Embryonic facial prominence (tissue), 1 donor: Measurements from ENCODE around the gene LHX2.

ENCODE experiments used
- DNase-seq: peaks from one replicate; pipeline ENCODE4 v3.0.0-alpha.2; 2016; ENCODE audit errors: extremely low spot score

The LHX2 gene

DNA sequence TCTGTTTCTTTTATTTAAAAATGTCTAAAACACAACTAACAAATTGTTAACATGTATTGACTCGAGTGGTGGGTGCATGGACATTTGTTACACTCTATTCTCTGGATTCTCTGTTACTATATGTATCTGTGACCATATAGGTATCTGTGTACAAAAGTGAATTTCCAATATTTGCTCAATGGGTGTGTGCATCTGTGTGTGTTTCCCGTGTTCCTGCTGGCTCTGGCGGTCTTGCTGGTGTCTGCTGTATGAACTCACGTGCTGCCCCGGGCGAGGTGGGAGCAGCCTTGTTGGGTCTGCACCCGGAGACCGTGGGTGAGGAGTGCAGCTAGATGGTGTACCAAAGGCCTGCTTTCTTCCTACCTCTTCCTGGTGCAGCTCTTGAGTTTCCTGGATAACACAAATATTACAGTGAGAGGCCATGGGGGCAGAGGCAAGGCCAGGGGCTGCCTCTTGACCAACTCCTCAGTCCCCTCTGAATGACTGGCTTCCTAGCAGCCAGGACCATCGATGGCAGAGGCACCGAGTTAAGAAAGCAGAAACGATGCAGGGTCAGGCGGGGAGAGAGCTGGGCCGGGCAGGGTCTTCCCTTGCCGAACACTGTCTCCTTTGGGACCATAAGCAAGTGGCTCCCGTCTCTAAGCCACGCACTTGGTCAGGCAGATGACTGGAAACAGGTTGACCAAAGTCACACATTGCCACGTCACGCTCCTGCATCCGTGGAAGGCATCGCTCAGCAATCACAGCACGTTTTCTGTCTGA is 49.5 kb downstream of the LHX2 start:
- DNase-seq, result no peak

DNA sequence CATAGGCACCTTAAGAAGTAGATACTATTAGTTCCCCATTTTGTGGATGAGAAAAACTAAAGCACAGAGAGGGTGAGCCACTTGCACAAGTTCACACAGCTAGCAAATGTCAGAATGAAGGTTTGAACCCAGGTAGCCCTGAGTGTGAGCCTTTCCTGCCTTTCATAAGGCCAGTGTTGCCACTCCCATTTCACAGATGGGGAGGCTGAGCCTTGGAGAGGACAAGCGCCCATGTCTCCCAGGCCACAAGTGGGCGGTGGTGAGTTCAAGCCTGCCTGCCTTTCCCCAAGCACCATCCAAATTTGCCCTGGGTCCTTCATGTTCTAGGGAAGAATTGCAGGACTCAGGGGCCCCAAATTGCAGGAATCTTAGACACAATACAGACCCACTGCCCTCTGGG is 50.6 kb downstream of the LHX2 start:
- no peak for DNase-seq

DNA sequence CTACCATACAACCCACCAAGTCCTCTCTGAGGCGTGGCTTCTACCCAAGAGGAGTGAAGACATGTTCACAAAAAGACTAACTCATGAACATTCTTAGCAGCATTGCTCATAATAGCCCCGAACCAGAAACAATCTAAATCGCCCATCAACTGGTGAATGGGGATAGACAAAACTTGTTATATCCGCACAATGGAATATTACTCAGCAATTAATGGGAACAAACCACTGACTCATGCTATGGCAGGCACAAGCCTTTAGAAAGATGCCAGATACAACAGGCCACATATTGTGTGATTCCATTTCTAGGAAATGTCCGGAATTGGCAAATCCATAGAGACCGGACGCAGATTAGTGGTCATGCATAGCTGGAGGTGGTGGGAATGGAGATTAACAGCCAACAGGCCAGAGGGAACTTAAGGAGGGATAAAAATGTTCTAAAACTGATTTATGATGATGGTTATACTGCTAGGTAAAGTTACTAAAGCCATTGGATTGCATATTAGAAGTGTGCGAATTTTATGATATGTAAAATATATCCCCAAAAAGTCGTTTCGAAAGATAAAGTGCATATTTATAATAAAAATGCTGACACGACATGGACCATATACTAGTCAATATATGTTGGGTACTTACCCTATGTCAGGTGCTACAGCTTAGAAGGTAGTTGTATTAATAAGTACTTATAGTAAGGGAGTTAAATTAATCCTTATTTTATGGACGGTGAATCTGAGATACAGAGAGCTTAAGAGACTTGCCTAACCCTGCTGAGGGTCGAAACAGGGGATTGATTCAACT is 55.4 kb downstream of the LHX2 start:
- DNase-seq, result no peak

DNA sequence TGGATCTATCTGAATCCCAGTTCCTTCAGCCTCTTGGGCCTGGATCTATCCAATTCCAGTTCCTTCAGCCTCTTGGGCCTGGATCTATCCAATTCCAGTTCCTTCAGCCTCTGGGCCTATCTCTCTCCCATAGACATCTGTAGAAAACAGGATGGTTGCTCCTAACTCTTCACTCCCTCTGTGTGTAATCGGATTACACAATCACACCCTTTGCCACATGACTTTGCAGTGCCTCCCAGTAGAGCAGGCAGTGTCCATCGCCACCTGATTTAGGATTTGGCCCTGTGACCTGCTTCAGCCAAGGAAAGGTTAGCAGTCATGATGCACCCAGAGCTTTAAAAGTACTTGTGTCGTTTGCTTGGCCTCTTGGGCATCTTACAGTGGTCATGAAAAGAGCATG is 56.7 kb downstream of the LHX2 start:
- DNase-seq, result no peak

DNA sequence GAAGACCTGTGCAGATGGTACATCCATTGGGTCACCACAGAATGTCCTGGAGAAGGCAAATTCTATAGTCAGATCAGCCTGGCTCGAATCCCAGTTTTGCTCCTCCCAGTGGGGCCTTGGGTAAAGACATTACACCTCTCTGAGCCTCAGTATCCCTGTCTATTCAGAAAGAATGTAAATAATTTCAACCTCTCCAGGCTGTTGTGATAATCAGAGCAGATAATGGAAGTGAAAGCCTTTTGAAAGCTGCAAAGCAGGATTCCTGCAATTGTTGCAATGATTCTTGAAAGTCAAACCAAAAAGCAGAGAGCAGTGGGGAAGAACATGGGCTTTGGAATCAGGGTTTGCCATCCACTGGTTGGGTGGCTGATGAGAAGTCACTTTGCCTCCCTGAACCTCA is 63.2 kb downstream of the LHX2 start:
- DNase-seq, result no peak

DNA sequence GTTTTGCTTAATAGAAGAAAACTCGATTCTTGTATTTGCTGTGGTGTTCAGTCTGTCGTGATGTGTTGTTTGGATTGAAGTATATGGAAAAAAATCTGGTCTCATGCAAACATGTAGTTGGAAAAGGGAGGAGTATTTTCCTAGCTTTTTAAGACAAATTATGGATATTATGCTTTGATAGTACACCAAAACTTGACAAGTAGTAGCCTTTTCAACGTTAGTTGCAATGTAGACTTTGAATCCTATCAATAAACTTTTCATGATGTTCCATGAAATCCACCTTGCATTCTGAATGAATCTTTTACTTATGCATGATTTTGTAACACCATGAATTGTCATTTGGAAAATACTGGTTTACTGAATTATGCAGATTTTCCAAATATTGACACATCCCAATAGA is 64.2 kb downstream of the LHX2 start:
- DNase-seq, result no peak

DNA sequence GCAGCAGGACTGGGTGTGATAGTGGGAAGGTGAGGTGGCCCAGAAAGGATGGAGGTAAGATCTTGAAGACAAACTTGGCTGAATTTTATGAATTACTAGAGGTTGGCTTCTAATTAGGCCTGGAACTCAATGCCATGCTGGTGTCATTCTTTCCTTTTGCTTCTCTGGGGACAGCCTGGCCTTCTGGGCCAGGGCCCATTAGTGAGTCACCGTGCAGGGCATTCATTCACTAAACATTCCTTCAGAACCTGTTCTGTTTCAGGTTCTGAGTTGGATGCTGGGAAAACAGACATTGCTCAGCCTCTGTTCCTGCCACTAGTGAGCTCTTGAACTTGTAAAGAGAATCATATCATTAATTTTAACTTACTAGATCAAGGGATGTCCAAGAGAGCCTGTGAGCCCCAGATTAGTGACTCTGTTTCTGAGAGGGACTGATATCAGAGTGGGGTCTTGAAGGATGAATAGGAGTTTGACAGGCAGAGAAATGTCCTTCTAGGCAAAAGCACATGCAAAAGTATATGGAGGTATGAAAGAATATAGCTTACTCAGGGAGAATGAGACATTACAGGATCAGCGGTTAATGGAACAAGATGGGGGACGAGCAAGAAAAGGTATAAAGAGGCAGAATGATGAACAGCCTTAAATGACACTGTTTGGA is 66.5 kb downstream of the LHX2 start:
- DNase-seq, result no peak

DNA sequence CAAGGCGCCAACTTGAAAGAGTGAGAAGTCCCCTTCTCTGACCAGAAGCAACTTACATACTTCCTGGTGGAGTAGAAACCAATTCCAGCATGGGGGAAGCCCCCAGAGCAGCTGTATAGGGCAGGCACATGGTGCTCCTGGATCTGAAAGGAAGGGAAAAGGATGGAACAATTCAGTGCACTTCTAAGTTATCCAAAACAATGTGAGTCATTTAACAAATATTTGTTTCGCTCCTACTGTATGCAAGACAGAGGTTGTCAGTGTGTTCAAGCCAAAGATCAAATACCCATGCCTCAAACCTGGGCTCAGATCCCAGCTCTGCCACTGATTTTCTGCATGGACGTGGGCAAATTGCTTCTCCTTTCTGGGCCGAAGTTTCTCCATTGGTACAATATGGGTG is 67.1 kb downstream of the LHX2 start:
- no peak for DNase-seq

DNA sequence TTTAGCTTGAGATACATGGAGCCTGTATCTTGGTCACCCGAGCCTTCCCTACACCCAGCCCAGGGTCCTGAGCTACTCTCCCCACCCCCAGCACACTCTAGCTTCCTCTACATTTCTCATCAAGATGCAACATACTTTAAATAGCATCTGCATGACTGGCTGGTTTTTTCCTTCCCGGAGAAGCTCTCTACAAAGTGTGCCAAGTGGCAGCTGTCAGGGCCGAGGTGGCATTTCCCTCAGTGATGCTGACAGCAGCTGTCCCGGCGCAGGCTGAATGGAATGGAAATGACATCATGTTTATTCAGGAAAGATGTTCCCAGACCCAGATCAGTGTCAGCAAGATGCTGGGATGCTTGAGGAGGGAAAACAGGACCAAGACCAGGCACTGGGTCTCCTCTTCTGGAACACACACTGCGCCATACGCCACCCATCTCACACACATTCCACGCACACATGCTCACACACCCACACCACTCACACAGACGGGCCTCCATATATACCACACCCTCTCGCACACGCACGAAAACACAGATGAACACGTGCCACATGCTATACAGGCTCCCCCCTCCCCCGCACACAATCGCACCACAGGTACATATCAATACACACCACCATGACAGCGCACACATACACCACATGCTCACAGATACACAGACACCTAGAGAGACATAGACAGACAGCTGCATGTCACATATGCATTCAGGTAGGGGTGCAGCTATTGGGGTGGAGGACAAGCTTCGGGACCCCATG is 67.8 kb downstream of the LHX2 start:
- DNase-seq, result peak; percentile 7

DNA sequence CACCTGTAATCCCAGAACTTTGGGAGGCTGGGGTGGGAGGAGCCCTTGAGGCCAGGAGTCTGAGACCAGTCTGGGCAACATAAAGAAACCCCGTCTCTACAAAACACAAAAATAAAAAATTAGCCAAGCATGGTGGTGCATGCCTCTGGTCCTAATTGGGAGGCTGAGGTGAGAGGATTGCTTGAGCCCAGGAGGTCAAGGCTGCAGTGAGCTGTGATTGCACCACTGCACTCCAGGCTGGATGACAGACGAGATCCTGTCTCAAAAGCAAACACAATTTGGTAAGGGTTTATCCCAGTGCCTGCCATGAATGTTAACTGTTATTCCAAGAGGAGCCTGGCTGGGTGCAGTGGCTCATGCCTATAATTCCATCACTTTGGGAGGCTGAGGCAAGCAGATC is 71.1 kb downstream of the LHX2 start:
- no peak for DNase-seq
